HL-60 (cell line): ENCODE data around the gene MAP3K14.

Source experiments
- POLR2AphosphoS5 ChIP-seq: IDR thresholded peaks from 2 replicates; pipeline ENCODE4 v1.6.1; 2012; ENCODE audit warnings: low read depth
- TF ChIP-seq, protein P1 (sequence below): IDR thresholded peaks from one replicate; pipeline ENCODE4 v1.5.1; 2011; ENCODE audit warnings: low read length, control low read depth, inconsistent platforms; ENCODE audit not compliant: insufficient read depth

DNA sequence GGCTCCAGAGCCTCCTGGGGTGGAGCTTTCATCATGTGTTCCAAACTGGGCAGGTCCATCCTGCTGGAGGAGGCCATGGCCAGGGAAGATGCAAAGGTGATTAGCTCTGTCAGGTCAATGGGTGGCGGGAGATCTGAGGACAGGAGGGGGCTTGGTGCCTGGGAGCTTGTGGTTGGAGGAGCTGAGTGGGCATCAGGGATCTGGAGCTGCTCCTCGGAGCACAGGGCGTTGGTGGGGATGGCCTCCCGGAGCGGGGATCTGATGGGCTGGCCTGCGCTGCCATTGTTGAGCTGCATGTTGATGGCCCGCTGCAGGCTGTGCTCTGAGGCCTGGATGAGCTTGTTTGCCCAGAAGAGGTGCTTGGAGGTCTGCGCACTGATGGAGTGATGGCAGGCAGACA lies 61.5 kb downstream of the MAP3K14 start:
- TF ChIP-seq POLR2AphosphoS5 = no peak
- TF ChIP-seq, protein P1, sequence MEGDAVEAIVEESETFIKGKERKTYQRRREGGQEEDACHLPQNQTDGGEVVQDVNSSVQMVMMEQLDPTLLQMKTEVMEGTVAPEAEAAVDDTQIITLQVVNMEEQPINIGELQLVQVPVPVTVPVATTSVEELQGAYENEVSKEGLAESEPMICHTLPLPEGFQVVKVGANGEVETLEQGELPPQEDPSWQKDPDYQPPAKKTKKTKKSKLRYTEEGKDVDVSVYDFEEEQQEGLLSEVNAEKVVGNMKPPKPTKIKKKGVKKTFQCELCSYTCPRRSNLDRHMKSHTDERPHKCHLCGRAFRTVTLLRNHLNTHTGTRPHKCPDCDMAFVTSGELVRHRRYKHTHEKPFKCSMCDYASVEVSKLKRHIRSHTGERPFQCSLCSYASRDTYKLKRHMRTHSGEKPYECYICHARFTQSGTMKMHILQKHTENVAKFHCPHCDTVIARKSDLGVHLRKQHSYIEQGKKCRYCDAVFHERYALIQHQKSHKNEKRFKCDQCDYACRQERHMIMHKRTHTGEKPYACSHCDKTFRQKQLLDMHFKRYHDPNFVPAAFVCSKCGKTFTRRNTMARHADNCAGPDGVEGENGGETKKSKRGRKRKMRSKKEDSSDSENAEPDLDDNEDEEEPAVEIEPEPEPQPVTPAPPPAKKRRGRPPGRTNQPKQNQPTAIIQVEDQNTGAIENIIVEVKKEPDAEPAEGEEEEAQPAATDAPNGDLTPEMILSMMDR = no peak
